Activated T-helper 17 cell treated with anti-CD3 and anti-CD28 coated beads, Interleukin-2, amount 50 U/mL, for 72 hours (primary cell): ENCODE measurements around the gene ELK1. TPM values are rescaled to one million over a fixed set of nuclear protein-coding genes. Genes with fewer than 3 reads are reported as not detected.
"Not testable (repeated sequence)": the region's sequence is repeated elsewhere in the genome, so short reads cannot be mapped to it uniquely, and the experiment has no call there.

Source experiments
- ATAC-seq: fragments of 150-1000 bp; cut with Tn5 transposase; replicated peaks from 2 replicates; pipeline ENCODE4 v1.10.0; 2021; ENCODE audit warnings: mild to moderate bottlenecking, moderate library complexity
- H3K27ac Mint-ChIP-seq: one replicate; pipeline ENCODE4 v1.8.0; 2022; ENCODE audit warnings: mixed read lengths
- H3K27me3 Mint-ChIP-seq: one replicate; pipeline ENCODE4 v1.8.0; 2022; ENCODE audit warnings: mixed read lengths
- H3K36me3 Mint-ChIP-seq: one replicate; pipeline ENCODE4 v1.8.0; 2022; ENCODE audit warnings: low read depth, mild to moderate bottlenecking, mixed read lengths
- H3K4me1 Mint-ChIP-seq: one replicate; pipeline ENCODE4 v1.8.0; 2022; ENCODE audit warnings: mixed read lengths
- H3K4me3 Mint-ChIP-seq: one replicate; pipeline ENCODE4 v1.8.0; 2022; ENCODE audit warnings: mild to moderate bottlenecking, mixed read lengths
- H3K9me3 Mint-ChIP-seq: one replicate; pipeline ENCODE4 v1.8.0; 2022; ENCODE audit warnings: mixed read lengths
- total RNA-seq, 2 donors: library from RNA; stranded (reverse); gene quantifications; one replicate each; pipeline ENCODE4 v1.2.3, GENCODE V29; 2022

ELK1 gene
- total RNA-seq, 2 donors from 2014 or later = 77.8 to 95.9 TPM

DNA sequence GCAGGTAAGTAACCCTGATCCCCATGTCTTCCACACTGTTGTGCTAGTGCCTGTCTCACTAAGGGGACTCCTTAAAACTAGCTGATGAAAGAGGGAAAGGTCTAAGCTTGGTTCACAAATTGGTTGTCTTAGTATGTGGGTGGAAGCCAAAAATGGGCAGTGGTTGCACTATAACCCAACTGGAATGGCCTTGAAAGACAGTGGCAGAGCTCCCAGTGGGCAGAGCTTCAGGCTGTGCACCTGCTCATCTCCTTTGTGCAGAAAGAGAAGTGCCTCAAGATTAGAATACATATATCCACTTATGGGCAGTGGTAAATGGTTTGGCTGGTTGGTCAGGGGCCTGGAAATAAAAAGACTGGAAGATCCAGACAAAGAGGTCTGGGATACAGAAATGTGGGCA, 37.9 kb downstream of the ELK1 start:
- Mint-ChIP-seq H3K27me3 (no peaks in the 10 kb centered on the region), H3K36me3 (no peaks in the 10 kb centered on the region)

DNA sequence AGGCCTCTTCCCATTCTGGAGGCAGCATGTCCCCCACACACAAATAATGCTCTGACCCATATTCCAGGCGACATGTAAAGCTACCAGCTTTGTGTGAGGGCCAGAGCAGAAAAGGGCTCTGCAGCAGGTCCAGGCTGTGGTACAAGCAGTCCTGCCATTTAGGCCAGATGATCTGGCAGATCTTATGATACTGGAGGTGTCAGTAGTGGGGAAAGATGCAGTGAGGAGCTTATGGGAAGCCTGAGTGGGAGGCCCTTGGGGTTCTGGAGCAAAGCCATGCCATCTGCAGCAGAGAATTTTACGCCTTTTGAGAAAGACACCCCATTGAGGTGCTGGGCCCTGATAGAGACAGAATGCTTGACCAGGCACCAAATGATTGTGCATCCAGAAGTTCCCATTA, 38.4 kb downstream of the ELK1 start:
- no peaks in the 10 kb centered on the region for H3K27me3 Mint-ChIP-seq
- H3K4me3 Mint-ChIP-seq = no peak overlapping the region
- no peaks in the 10 kb centered on the region for H3K4me1 Mint-ChIP-seq
- no peaks in the 10 kb centered on the region for H3K9me3 Mint-ChIP-seq
- H3K27ac Mint-ChIP-seq = no peak overlapping the region
- H3K36me3 Mint-ChIP-seq = no peaks in the 10 kb centered on the region
- ATAC-seq = no peak

More for the DNA sequence above, 37.9 kb downstream of the ELK1 start:
- Mint-ChIP-seq H3K27ac (no peak overlapping the region), H3K9me3 (no peaks in the 10 kb centered on the region), H3K4me3 (no peak overlapping the region), H3K4me1 (no peaks in the 10 kb centered on the region)
- ATAC-seq = no peak

GRCh38 chrX:47611489-47611888, 38.9 kb downstream of the ELK1 start:
- no peaks in the 10 kb centered on the region for H3K4me1 Mint-ChIP-seq
- no peak for ATAC-seq
- no peaks in the 10 kb centered on the region for H3K36me3 Mint-ChIP-seq
- H3K27ac Mint-ChIP-seq = no peak overlapping the region
- H3K9me3 Mint-ChIP-seq = no peaks in the 10 kb centered on the region
- no peaks in the 10 kb centered on the region for H3K27me3 Mint-ChIP-seq
- H3K4me3 Mint-ChIP-seq = no peak overlapping the region

DNA sequence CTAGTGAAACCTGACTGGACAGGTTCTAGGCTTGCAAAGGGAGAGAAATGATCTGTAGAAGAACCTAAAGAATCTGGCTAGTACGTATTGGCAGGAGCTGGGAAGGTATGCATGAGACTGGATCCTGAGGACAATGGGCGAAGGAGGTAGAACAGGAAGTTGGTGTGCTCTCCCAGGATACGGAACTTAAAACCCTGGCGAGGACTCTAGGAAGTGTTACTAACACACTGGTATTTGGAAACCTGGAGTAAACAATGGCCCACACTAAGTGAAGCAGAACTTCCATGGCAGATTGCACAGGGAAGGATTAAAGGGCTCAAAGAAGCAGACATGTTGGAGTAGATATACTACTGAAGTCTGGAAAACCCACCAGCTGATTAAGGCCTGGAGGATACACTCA, 39.9 kb downstream of the ELK1 start:
- Mint-ChIP-seq H3K27me3 (no peaks in the 10 kb centered on the region), H3K36me3 (no peaks in the 10 kb centered on the region), H3K27ac (no peak overlapping the region), H3K4me3 (no peak overlapping the region), H3K4me1 (no peaks in the 10 kb centered on the region), H3K9me3 (no peaks in the 10 kb centered on the region)
- ATAC-seq = no peak

DNA sequence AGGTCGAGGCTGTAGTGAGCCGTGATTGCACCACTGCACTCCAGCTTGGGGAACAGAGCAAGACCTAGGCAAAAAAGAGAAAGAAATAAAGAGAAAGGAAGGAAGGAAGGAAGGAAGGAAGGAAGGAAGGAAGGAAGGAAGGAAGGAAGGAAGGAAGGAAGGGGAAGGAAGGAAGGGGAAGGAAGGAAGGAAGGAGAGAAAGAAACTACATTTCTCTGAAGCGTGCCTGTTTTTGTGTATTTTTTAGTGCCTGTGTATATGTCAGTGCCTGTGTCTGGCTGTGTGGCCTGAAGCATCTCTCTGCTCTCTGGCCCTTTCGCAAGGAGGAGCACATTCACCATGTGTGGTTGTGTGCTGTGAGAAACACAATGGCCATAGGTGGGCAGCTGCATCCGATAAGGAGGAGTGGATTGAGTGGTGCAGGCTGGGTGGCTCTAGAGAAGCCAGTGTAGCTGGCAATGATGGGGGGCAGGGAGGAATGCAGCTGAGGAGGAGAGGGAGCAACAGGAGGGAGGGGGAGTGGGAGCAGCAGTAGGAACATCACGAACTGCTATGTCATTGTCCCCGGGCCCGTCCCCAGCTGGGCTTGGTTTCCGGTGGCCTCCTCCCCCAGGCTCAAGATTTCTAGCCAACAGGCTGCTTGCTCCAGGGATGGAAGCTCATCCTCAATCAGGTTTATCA, 42.1 kb downstream of the ELK1 start:
- no peaks in the 10 kb centered on the region for H3K36me3 Mint-ChIP-seq
- no peaks in the 10 kb centered on the region for H3K27me3 Mint-ChIP-seq

DNA sequence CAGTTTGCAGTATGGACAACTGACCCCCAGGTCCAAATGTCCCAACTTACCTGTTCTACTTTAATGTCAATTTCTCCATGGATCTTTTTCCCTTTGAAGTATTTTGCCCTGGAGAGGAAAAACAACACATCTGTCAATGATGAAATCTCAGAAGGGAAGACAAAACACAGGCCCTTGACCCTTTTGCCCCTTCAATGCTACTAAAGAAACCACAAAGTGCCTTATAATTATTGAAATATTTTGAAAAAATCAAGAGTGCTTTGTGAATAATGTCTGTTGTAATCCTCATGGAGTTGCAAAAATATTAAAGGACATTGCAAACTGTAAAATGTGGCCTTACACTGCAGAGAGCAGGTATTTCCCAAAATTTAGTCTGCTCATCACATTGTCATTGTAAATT, 43.3 kb downstream of the ELK1 start:
- Mint-ChIP-seq H3K4me1 (no peaks in the 10 kb centered on the region), H3K27me3 (no peaks in the 10 kb centered on the region), H3K9me3 (no peaks in the 10 kb centered on the region), H3K4me3 (no peak overlapping the region), H3K36me3 (no peaks in the 10 kb centered on the region), H3K27ac (no peak overlapping the region)
- ATAC-seq = no peak

More for the DNA sequence above, 42.1 kb downstream of the ELK1 start:
- Mint-ChIP-seq H3K9me3 (no peaks in the 10 kb centered on the region), H3K4me1 (no peaks in the 10 kb centered on the region), H3K27ac (no peak overlapping the region), H3K4me3 (no peak overlapping the region)
- ATAC-seq = no peak

DNA sequence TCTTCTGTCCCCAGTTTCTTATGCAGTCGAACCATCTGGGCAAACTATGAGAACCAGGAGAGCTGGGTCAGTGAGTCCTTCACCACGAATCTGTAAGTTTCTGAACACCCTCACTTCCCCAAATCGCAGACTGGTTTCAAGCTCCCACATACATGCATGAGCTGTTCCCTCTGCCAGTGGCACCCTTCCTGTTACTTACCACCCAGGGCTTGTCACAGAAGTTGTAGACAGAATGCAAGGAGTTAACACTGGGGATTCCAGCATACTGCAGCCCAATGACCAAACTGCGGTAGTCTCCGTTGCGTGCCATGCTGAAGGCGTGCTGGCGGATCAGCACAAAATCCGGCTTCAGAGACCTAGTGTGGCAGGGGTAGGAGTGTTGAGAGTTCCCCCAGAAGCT, 45.3 kb downstream of the ELK1 start:
- H3K4me1 Mint-ChIP-seq = no peaks in the 10 kb centered on the region
- no peaks in the 10 kb centered on the region for H3K27me3 Mint-ChIP-seq
- no peak overlapping the region for H3K4me3 Mint-ChIP-seq
- no peaks in the 10 kb centered on the region for H3K36me3 Mint-ChIP-seq
- no peaks in the 10 kb centered on the region for H3K9me3 Mint-ChIP-seq
- H3K27ac Mint-ChIP-seq = no peak overlapping the region
- ATAC-seq = no peak

DNA sequence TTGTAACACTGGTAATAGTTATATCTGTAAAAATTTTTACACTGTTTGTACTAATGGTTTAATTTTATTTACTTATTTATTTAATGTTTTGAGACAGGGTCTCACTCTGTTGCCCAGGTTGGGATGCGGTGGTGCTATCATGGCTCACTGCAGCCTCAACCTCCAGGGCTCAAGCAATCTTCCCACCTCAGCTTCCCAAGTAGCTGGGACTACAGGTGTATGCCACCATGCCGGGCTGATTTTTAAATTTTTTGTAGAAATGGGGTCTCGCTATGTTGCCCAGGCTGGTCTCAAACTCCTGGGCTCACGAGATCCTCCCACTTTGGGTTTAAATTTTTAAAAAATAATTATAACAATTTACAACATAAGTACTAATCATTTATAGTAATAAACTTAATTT, 47.2 kb downstream of the ELK1 start:
- not testable (repeated sequence) for H3K9me3 Mint-ChIP-seq, ATAC-seq, H3K27ac Mint-ChIP-seq, H3K4me3 Mint-ChIP-seq, H3K36me3 Mint-ChIP-seq, H3K4me1 Mint-ChIP-seq, H3K27me3 Mint-ChIP-seq

DNA sequence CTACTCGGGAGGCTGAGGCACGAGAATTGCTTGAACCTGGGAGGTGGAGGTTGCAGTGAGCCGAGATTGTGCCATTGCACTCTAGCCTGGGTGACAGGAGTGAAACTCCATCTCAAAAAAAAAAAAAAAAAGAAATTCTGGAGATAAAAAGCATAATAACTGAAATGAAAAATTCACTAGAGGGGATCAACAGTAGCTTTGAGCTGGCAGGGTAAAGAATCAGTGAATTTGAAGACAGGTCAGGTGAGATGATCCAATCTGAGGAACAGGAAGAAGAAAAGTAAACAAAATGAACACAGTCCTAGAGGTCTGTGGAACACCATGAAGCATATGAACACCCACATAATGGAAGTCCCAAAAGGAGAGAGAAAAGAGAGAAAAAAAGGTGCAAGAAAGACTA, 53.1 kb downstream of the ELK1 start:
- H3K4me3 Mint-ChIP-seq = no peak overlapping the region
- no peaks in the 10 kb centered on the region for H3K27me3 Mint-ChIP-seq
- no peak for ATAC-seq
- H3K27ac Mint-ChIP-seq = no peak overlapping the region
- no peaks in the 10 kb centered on the region for H3K36me3 Mint-ChIP-seq
- H3K9me3 Mint-ChIP-seq = peaks cover 4% of the 10 kb centered on the region
- no peaks in the 10 kb centered on the region for H3K4me1 Mint-ChIP-seq

- no peaks in the 10 kb centered on the region for H3K36me3 Mint-ChIP-seq
- peaks cover 4% of the 10 kb centered on the region for H3K9me3 Mint-ChIP-seq
- no peaks in the 10 kb centered on the region for H3K27me3 Mint-ChIP-seq
- peak overlapping the region; percentile 77 for H3K27ac Mint-ChIP-seq
- H3K4me1 Mint-ChIP-seq = no peaks in the 10 kb centered on the region
- peak overlapping the region; percentile 28 for H3K4me3 Mint-ChIP-seq
- ATAC-seq = no peak
Measured at GRCh38 chrX:47596256-47596655, 54.1 kb downstream of the ELK1 start.

DNA sequence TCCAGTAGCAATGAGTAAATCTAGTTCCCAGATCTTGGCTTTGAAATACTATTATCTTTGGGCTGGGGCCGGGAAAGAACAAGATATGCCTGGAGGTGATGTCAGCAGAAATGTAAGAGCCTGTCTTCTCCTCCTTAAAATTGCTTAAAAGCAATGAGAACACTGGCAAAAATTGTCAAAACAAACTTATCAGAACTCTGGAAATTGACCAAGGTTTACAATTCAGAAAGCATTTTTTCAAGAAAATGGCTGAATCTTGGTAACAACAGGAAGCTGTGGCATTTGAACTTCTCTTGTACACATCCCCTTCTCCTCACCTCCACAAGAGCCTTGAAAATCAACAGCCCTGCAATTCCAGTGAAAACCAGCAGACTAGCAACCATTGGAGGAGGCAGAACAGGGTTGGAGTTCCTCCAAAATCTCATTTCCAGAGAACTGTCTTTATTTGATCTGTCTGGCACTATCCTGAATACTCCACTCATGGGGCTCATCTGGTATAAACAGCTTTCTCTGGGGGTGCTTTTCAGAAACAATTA, 54.6 kb downstream of the ELK1 start:
- H3K36me3 Mint-ChIP-seq = no peaks in the 10 kb centered on the region
- peak overlapping the region; percentile 77 for H3K27ac Mint-ChIP-seq
- no peak for ATAC-seq
- H3K4me3 Mint-ChIP-seq = peak overlapping the region; percentile 28
- peaks cover 4% of the 10 kb centered on the region for H3K9me3 Mint-ChIP-seq
- H3K4me1 Mint-ChIP-seq = no peaks in the 10 kb centered on the region
- no peaks in the 10 kb centered on the region for H3K27me3 Mint-ChIP-seq

GRCh38 chrX:47593522-47593921, 56.8 kb downstream of the ELK1 start:
- H3K27me3 Mint-ChIP-seq = no peaks in the 10 kb centered on the region
- H3K27ac Mint-ChIP-seq = no peak overlapping the region
- peaks cover 4% of the 10 kb centered on the region for H3K9me3 Mint-ChIP-seq
- H3K36me3 Mint-ChIP-seq = no peaks in the 10 kb centered on the region
- no peaks in the 10 kb centered on the region for H3K4me1 Mint-ChIP-seq
- no peak for ATAC-seq
- no peak overlapping the region for H3K4me3 Mint-ChIP-seq

DNA sequence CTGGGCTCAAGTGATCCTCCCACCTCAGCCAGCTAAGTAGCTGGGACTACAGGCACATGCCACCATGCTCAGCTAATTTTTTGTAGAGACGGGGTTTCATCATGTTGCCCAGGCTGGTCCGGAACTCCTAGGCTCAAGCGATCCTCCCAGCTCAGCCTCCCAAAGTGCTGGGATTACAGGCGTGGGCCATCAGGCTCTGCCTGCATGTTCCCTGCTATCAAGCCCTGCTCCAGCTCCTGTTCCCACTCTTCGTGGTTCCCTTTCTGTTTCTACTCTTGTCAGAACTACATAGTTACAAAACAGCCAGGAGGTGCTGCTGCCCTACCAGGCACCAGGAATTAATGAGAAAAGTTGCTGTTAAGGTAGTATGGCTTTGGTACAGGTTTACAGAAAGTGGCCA, 59.4 kb downstream of the ELK1 start:
- no peaks in the 10 kb centered on the region for H3K4me1 Mint-ChIP-seq
- no peak for ATAC-seq
- H3K27ac Mint-ChIP-seq = no peak overlapping the region
- H3K27me3 Mint-ChIP-seq = no peaks in the 10 kb centered on the region
- H3K9me3 Mint-ChIP-seq = no peaks in the 10 kb centered on the region
- H3K36me3 Mint-ChIP-seq = no peaks in the 10 kb centered on the region
- no peak overlapping the region for H3K4me3 Mint-ChIP-seq

DNA sequence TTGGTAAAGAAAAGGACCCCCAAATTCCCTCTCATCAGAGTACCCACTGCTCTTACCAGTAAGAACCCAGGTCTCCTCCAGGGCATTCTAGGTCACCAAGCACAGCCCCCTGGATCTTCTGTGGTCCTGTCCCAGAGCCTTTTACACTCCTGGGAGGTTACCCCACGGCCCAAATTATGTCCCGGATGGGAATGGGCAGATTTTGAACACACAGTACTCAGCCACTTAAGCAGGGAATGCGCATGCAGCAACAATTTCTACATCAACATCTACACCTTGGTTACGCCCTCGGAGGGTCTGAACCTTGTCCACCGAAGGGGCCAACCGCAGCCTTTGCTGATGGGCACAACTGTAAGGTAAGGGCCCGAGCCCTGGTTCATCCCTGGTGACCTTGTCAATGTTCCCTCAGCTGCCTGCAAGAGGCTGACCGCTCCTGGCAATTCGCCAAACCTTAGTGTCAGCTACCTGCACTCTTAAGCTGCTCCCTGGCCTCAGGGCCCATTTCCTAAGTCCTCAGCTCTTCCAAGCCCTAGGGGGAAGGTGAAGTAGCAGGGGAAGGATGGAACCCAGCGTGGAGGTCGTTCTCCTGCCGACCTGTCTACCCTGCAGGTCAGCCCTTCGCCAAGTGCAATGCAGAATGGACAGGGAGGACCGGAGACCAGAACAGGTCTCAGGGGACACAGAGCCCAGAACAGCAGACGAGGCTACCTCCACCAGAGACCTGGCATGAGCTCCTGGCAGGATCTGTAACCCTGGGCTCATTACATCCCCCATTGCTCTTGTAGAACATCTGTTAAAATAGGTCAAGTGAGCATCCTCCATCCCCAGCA, 62.2 kb downstream of the ELK1 start:
- peaks cover 9% of the 10 kb centered on the region for H3K4me1 Mint-ChIP-seq
- H3K27me3 Mint-ChIP-seq = no peaks in the 10 kb centered on the region
- no peak overlapping the region for H3K4me3 Mint-ChIP-seq
- no peaks in the 10 kb centered on the region for H3K9me3 Mint-ChIP-seq
- no peak overlapping the region for H3K27ac Mint-ChIP-seq
- H3K36me3 Mint-ChIP-seq = peaks cover 21% of the 10 kb centered on the region
- ATAC-seq = no peak
